B cell (primary cell): ENCODE results near the gene SERTAD2.

Experiments
- EZH2 ChIP-seq: IDR thresholded peaks from 2 replicates; pipeline ENCODE4 v1.6.1; 2012; ENCODE audit warnings: borderline replicate concordance, low read depth, mild to moderate bottlenecking, moderate library complexity, low read length; ENCODE audit not compliant: insufficient read depth, poor library complexity, severe bottlenecking
- TF ChIP-seq, protein P1 (sequence below): fragments of 200-600 bp; IDR thresholded peaks from one replicate; pipeline ENCODE4 v1.8.0; 2022; ENCODE audit warnings: antibody characterized with exemption, mild to moderate bottlenecking

- TF ChIP-seq, protein P1, sequence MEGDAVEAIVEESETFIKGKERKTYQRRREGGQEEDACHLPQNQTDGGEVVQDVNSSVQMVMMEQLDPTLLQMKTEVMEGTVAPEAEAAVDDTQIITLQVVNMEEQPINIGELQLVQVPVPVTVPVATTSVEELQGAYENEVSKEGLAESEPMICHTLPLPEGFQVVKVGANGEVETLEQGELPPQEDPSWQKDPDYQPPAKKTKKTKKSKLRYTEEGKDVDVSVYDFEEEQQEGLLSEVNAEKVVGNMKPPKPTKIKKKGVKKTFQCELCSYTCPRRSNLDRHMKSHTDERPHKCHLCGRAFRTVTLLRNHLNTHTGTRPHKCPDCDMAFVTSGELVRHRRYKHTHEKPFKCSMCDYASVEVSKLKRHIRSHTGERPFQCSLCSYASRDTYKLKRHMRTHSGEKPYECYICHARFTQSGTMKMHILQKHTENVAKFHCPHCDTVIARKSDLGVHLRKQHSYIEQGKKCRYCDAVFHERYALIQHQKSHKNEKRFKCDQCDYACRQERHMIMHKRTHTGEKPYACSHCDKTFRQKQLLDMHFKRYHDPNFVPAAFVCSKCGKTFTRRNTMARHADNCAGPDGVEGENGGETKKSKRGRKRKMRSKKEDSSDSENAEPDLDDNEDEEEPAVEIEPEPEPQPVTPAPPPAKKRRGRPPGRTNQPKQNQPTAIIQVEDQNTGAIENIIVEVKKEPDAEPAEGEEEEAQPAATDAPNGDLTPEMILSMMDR: no peak
- TF ChIP-seq EZH2: no peak
Observed at GRCh38 chr2:64663402-64663801, 9.7 kb upstream of the SERTAD2 start.
